ENCODE results near the gene APOL1.
"Not testable (repeated sequence)": the region's sequence is repeated elsewhere in the genome, so short reads cannot be mapped to it uniquely, and the experiment has no call there.

Gene APOL1, protein sequence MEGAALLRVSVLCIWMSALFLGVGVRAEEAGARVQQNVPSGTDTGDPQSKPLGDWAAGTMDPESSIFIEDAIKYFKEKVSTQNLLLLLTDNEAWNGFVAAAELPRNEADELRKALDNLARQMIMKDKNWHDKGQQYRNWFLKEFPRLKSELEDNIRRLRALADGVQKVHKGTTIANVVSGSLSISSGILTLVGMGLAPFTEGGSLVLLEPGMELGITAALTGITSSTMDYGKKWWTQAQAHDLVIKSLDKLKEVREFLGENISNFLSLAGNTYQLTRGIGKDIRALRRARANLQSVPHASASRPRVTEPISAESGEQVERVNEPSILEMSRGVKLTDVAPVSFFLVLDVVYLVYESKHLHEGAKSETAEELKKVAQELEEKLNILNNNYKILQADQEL

GRCh38 chr22:36252754-36253522, at the start of gene APOL1:
APOL1 (plus strand) TSS chr22:36253133; CDS start chr22:36254956, 1,823 bp downstream.
- DNase-seq (ENCODE audit: low spot score), result peak; percentile 40

- DNase-seq (ENCODE audit: low spot score), result not testable (repeated sequence)
Measured at GRCh38 chr22:36203441-36203840, 49.5 kb upstream of the APOL1 start.

DNA sequence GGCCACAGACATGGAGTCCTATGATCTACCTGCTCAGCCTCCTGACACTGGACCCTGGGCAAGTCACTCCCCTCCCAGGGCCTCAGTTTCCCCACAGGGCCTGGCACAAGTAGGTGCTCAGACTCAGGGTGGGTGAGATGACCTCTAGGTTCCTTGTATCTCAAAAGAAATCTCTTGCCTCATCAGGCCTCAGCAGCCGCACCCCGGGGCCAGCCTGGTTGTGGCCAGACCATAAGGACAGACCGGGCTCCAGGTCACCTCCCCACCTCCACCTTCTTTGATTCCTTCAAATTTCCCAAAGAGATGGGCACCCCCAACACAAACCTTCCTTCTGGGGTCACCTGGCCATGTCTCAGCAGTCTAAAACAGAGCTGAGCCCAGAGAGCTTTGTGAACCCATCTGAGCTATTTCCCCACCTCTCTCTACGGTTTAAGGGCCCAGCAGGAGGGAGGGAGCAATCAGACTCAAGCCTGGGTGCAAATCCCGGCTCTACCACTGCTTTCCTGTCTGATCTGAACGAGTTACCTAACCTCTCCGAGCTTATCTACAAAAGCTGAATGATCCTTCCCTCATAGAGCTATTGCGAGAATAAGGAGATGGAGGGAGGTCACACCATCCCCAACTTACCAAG, 48.8 kb upstream of the APOL1 start:
- DNase-seq (ENCODE audit: low spot score), result no peak

DNA sequence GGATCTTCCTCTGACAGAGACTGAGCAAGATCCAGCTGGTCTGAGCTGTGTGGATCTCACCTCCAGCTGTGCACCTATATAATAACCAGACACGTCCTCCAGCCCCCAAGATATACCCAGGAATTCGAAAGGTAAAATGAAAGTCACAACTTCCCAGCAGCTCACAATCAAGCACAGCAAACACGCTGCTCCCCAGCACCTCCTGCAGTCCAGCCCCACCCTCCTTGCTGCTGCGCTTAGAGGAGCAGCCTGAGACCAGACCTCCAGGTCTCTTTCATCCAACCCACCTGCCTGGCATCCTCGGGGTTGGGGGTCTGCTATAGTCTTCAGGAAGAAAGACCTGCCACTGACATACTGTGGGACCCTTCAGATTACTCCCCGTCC, 48.3 kb upstream of the APOL1 start:
- DNase-seq (ENCODE audit: low spot score), result no peak

GRCh38 chr22:36205573-36205972, 47.4 kb upstream of the APOL1 start:
- DNase-seq (ENCODE audit: low spot score), result not testable (repeated sequence)

DNA sequence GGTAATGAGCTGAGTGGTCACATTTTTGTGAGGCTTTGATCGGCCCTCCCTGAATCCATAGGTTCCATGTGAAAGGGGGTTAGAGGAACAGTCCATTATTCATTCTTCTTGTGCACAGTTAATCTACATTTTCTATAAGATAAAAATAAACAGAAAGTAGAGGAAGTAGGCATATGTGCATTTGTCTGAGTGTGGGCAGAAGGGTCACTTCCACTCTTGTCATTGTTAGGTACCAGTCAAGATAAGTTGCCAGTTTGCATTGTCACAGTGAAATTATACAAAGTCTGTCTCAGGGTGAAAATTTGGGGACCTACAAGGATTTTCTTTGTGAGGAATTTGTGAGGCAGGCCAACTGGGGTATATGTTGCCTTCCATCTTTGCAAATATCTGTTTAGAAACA, 46.7 kb upstream of the APOL1 start:
- no peak for DNase-seq (ENCODE audit: low spot score)

DNA sequence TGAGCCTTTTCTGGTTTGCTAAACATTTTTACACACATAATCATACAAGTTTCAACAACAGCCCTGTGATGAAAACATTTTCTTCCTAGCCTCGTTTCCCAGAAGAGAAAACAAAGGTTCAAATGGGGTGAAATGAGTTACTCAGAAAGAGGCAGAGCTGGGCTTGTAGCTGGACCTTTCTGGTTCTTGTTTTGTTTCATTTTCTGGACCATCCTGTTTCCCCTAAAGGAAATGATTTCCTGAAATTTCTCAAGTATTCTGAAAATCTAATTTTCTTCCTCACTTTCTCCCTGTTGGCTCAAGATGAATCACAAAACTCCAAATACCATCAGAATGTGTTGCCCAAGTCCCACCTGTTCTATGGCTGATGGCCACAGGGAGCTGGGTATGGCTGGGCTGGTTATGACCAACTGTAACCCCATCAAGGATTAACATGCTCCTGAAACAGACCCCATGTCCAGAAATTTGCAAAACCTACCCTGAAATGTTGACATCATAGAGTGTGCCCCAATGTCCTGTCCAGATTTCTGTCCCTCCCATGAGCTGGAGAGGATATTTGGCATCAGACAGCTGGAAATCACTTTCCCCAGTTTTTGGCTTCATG, 44.7 kb upstream of the APOL1 start:
- no peak for DNase-seq (ENCODE audit: low spot score)

- DNase-seq (ENCODE audit: low spot score), result no peak
Measured at GRCh38 chr22:36208914-36209313, 44.0 kb upstream of the APOL1 start.

GRCh38 chr22:36209488-36209908, 43.4 kb upstream of the APOL1 start:
- DNase-seq (ENCODE audit: low spot score), result not testable (repeated sequence)

DNA sequence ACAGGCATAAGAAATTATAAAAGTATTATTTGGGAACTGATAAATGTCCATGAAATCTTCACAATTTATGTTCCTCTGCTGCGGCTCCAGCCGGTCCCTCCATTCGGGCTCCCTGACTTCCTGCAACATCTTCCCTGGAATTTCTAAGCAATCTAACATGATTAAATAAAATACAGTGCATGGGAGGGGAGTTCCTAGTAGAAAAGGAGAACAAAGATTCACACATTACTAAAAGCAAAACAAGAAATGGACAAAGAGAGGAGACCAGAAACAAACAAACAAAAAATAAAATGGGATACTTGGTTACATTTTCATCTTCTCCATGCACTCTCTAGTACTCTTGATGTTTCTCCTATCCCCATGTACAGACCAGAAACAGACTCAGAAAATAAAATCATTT, 42.7 kb upstream of the APOL1 start:
- DNase-seq (ENCODE audit: low spot score), result no peak

- peak; percentile 17 for DNase-seq (ENCODE audit: low spot score)
Measured at GRCh38 chr22:36211237-36211861, 41.6 kb upstream of the APOL1 start.

GRCh38 chr22:36212901-36213300, 40.0 kb upstream of the APOL1 start:
- no peak for DNase-seq (ENCODE audit: low spot score)

DNA sequence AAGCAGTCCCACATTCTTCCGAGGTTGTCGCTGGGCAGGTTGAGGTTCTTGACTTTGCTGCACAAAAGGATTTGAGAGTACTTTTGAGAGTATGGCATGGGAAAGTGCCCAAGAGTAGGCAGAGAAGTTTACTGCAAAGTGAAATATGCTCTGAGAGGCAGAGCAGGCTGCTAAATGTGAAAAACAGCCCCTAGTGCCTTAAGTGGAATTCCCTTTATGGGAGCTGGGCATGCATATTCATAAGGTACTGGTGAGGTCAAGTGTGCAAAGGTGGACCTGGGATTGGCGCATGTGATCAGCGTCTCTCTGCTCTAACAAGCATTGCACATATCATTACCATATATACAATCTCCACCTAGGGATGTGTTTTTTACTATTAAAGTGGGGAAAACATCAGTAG, 39.3 kb upstream of the APOL1 start:
- no peak for DNase-seq (ENCODE audit: low spot score)

DNA sequence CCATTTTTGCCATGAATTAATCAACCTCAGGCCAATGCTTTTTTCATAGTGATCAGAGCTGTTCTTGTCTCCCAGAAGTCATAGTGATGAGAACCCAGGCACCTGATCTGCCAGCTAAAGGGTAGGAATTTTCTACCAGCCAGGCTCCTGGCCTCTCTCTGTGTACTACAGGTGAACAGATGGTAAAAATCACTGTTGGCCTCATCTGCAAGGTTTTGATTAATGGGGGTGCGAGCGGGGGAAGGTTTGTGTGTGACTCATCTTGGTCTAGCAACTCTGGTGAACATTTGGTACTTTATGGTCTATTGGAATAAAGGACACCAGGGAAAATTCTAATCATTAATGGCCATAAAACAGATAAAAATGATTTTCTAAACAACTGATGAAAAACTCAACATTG, 37.0 kb upstream of the APOL1 start:
- no peak for DNase-seq (ENCODE audit: low spot score)

- no peak for DNase-seq (ENCODE audit: low spot score)
Measured at GRCh38 chr22:36218648-36219193, 34.2 kb upstream of the APOL1 start.

DNA sequence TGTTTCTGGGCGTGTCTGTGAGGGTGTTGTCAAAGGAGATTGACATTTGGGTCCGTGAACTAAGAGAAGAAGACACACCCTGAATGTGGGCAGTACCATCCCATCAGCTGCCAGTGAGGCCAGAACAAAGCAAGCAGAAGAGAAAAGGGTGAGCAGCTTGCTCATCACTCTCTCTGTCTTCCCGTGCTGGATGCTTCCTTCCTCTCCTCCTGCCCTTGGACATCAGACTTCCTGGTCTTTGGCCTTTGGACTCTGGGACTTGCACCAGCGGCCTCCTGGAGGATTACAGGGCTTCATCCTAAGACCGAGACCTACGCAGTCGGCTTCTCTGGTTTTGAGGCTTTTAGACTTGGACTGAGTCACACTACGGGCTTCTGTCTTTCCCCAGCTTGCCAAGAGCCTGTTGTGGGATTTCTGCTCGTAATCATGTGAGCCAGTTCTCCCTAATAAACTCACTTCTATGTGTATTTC, 32.4 kb upstream of the APOL1 start:
- DNase-seq (ENCODE audit: low spot score), result peak; percentile 50

- DNase-seq (ENCODE audit: low spot score), result peak; percentile 35
Measured at GRCh38 chr22:36221799-36222751, 30.9 kb upstream of the APOL1 start.

DNA sequence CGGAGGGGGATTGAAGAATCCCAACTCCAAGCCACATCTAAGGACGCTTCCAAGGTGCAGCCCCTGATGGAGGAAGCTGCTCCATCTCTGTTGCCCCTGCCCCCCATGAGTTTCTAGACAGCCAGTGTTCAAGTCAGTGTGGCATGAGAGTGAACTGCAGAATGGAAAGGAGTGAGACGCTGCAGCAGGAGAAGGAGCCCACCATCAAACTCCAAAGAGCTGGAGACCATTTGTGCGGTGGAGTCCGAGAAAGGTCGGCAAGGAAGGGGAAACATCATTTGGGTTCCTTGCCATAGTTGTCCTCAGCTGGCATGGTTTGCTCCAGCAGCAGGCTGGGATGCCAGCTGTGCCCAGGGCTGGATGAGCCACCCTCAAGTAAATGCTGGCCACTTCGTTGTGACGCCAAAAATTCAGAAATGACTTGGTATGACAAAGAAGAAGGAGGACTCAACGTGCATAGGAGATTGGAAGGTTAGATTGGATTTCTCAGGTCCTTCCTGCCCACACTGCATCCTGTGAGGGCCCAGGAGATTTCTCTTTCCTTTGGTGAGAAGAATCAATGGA, 30.0 kb upstream of the APOL1 start:
- no peak for DNase-seq (ENCODE audit: low spot score)

DNA sequence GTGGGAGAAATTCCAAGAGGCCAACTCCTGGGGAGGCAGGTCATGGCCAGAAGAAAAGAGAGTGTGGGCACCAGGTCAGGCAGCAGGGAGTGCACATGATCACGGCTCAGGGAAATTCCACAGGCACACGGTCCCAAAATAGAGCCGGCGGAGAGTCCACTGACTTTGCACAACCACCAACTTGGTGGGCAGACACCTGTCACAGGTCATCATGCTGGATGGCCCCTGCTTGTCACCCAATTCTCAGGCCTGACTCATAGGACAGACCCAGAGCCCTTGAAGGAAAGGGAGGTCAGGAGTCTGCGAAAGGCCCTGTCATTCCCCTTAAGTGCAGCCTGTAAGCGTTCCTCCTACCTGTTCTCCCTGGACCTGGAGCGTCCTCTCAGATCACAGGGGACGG, 29.4 kb upstream of the APOL1 start:
- DNase-seq (ENCODE audit: low spot score), result no peak

DNA sequence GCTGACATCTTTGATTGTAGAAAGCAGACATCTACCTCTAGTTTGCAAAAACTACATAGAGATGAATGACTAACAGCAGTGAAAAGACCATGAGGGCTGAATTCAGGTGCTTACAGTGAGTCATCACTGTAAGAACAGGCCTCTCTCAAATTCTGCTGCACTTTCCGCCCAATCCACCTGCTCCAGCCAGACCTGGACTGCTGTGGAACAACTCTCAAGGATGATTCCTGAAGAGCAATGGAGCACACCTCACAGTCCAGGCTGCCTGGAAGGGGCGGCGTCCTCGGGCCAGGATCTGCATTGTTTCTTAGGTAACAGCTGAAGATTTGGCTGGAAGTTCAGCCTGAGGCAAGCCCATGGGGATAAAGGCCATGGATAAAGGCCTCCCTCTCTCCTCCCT, 28.7 kb upstream of the APOL1 start:
- no peak for DNase-seq (ENCODE audit: low spot score)
